Measurements from ENCODE around the gene SLC35D3.
"Not testable (repeated sequence)": the region's sequence is repeated elsewhere in the genome, so short reads cannot be mapped to it uniquely, and the experiment has no call there.

SLC35D3 gene

GRCh38 chr6:136967876-136968752, 46.0 kb downstream of the SLC35D3 start:
- peak; percentile 77 to 81 for DNase-seq

GRCh38 chr6:136968837-136969236, 46.7 kb downstream of the SLC35D3 start:
- no peak for DNase-seq

- no peak for DNase-seq
Observed at GRCh38 chr6:136969433-136969832, 47.3 kb downstream of the SLC35D3 start.

- DNase-seq = no peak
Observed at GRCh38 chr6:136969930-136970329, 47.8 kb downstream of the SLC35D3 start.

- DNase-seq = no peak
Observed at GRCh38 chr6:136971609-136972008, 49.5 kb downstream of the SLC35D3 start.

GRCh38 chr6:136973781-136974180, 51.7 kb downstream of the SLC35D3 start:
- DNase-seq = not testable (repeated sequence)
